Cerebellar nuclear complex (tissue), 1 donor: ENCODE results near the gene NGEF.
"Not testable (repeated sequence)": the region's sequence is repeated elsewhere in the genome, so short reads cannot be mapped to it uniquely, and the experiment has no call there.

ENCODE experiments used
- DNase-seq, 2 experiments: peaks; one replicate each; lab custom pipeline; 2025; lab: John Stamatoyannopoulos, UW

The NGEF gene

GRCh38 chr2:232871835-232872736 is 141.0 kb downstream of the NGEF start:
- DNase-seq = no peak

- no peak for DNase-seq
Observed at GRCh38 chr2:232871418-232871834, 141.6 kb downstream of the NGEF start.

DNA sequence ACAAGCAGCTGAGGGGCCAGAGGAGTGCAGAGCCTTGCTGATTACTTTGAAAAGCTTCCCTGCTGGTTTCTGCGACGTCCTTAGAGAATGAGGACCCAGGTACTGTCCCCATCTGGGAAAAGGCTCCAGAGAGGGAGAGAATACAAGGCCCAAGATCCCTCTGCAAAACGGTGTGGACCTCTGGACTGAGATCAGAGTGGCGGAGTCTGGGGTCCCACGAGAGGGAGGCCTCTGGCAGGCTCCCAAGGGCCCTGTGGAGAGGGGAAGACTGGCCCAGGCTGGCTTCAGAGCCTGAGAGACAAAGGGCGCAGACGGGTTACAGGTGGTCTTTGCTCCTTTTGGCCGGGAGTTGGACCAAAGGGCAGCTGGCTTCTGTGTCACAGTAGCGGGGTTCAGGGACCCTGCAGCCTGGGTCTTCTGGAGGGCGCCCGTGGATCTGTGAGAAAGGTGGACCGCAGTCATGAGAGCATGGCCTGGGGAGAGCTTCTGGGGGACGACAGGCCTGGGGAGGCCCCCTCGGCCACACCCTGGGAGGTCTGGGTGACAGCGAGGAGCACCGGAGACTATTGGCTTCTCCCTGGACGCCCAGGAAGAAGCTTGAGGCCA is 142.2 kb downstream of the NGEF start:
- no peak for DNase-seq

- no peak for DNase-seq
Observed at GRCh38 chr2:232870018-232870765, 142.9 kb downstream of the NGEF start, which contains the start of gene SNORC. Gene SNORC, plus strand, starts transcription at chr2:232870264. Its CDS starts 78 bp downstream, at chr2:232870342.

GRCh38 chr2:232869138-232870017 is 143.7 kb downstream of the NGEF start:
- no peak for DNase-seq

DNA sequence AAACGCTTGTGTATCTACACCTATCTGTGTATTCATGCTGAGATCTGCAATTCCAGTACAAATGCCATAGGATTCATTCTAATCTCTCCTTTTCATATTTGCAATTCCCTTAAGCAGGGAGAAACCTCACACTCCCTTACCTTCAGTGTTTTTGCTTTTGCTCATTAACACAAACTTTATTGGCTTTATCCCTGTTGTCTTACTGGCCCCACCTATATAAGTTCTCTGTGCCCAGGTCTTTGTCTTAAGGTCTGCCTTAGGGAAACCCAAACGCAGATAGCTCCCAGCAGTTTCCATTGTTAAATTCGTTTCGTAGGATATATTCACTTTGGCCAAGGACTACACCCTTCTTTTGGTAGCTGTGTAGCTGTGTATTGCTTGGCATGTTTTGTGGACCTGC is 147.0 kb downstream of the NGEF start:
- DNase-seq = no peak

- DNase-seq = no peak
Observed at GRCh38 chr2:232865165-232865564, 147.9 kb downstream of the NGEF start.

DNA sequence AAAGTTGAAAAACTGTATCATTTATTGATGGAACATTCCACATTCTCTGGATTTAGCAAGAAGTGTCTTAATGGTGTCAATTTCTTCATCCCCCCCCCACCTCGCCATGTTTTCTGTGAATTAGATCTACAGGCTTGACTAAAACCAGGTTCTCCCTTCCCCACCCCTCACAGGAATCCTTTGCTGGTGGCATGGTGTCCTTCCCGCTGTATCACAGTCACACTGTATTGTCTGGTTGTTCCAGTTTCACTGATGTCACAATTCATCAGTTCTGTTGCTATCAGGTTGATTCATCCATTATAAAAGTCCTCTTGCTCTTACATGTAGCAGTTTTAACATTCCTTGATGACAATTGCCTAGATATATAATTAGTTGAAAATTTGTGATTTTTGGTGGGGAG is 149.1 kb downstream of the NGEF start:
- DNase-seq = no peak

DNA sequence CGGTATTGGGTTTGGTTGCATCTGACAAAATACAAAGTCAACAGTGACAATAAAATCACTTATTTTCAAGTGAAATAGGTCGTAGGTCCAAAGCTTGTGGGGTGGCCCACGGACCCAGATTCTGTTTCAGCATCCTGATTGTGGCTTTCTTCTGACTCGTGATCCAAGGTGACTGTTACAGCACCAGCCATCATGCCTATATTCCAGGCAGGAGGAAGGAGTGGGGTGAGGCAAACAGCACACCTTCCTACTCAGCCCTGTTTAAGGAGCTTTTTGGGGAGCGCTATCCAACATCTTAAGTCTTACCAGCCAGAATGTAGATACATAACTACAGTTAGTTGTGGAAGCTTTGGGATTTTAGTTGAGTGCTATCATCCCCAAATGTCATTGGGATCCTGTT is 151.7 kb downstream of the NGEF start:
- DNase-seq = no peak

GRCh38 chr2:232860593-232861241 is 152.3 kb downstream of the NGEF start:
- no peak for DNase-seq

DNA sequence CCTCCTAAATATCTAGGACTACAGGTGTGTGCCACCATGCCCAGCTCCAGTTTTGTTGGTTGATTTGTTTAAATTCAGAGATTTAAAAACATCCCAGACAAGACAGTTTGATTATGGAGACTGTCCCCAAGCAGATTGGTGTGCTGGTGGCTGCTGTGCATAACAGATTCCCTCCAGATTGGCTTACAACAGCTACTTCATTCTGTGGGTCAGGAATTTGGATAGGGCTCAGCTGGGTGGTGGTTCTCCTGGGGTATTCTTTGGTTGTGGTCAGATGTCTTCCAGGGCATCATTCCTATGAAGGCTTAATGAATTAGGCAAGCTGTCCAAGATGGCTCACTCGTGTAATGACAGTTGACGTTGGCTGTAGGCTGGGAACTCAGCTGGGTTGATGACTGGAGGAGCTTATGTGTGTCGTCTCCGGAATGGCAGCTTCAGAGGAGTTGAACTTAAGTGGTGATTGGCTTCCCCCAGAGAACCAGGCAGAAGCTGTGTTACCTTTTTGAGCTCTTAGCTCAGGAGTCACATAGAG is 153.6 kb downstream of the NGEF start:
- no peak for DNase-seq

DNA sequence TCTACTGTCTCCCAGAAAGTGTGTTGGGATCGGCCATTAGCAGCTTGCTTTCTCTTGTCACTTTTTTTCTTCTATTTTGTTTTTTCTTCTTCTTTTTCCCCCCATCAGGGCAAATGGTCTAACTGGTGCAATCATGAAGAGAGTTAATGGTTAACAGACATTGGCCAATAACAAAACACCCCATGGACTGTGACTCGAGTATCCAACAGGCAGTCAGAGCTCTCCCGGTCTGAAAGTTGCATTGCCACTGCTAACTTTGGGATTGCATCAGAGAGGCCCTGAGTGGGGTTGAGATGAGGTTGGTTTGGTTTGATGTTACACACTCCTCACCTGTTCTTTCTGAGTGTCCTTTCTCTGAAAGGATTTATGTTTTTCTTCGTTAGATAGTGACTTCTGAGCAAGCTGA is 155.9 kb downstream of the NGEF start:
- DNase-seq = no peak

GRCh38 chr2:232854082-232854481 is 159.0 kb downstream of the NGEF start:
- no peak for DNase-seq

DNA sequence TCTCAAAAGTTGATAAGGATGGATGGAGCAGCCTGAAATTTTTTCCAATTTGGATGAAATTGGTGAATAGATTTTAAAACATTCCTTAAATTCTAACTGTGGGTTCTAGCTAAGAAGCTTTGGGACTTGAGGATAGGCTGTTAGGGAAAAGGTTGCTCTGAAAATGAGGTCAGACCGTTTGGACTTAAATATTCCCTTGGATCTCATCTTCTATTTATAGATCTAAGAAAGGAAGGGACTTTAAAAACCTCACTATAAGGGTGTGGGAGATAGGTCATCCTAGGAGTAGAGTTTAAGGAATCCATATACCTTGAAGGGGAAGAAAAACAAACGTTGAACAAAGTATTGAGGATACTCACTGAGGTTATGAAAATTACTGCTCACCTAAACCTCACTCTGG is 160.4 kb downstream of the NGEF start:
- no peak for DNase-seq

DNA sequence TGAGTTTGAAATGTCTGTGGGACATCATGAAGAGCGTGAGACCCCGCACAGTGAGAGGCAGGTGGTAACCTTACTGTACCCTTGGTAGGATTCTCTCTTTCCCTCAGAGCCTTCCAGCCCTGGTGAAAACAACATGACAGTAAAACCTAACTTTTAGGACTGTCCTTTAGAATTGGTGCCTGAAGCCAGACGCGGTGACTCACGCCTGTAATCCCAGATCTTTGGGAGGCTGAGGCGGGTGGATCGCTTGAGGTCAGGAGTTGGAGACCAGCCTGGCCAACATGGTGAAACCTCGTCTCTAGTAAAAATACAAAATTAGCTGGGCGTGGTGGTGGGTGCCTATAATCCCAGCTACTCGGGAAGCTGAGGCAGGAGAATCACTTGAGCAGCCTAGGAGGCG is 161.0 kb downstream of the NGEF start:
- not testable (repeated sequence) for DNase-seq

GRCh38 chr2:232850039-232850438 is 163.0 kb downstream of the NGEF start:
- no peak for DNase-seq

DNA sequence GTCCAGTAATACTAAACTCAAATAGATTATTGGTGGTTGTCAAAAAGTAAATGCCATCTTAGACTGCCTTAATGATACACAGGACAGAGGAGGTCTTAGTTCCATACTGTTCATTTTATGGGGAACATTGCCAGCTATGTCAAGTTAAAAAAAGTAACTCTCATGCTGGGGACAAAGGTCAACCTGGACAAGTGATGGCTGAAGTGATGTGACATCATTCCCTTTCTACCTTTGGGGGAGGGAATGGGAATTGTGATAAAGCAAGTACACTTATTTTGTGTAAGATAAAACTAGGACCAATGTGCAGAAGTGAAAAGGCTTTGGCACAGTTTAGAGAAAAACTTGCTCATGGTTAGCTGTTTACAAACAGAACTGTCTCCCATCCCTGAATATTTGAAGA is 167.0 kb downstream of the NGEF start:
- DNase-seq = no peak

DNA sequence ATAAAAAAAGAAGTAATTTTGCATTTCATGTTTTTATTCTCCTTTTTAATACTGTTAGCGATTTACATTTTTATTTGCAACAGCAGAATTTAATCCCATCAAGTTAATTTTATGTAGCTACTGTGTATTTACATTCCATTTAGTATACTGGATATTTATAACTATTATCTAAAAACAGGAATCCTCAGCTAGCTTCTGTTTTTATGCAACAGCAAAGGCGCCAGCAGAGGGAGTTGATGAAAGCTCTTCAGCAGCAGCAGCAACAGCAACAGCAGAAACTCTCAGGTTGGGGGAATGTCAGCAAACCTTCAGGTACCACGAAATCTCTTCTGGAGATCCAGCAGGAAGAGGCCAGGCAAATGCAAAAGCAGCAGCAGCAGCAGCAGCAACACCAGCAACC is 169.2 kb downstream of the NGEF start:
- no peak for DNase-seq

- no peak for DNase-seq
Observed at GRCh38 chr2:232842689-232843088, 170.4 kb downstream of the NGEF start.

- no peak for DNase-seq
Observed at GRCh38 chr2:232839411-232840079, 173.5 kb downstream of the NGEF start.
